Breast epithelium (tissue), 3 donors: ENCODE data around the gene CDS2.

ENCODE experiments used
- POLR2A ChIP-seq: fragments of 450-650 bp; IDR thresholded peaks from one replicate; pipeline ENCODE4 v1.6.1; 2016; ENCODE audit warnings: antibody characterized with exemption, mild to moderate bottlenecking, moderate library complexity
- TF ChIP-seq, protein P1 (sequence below), 3 donors: fragments of 450-650 bp; IDR thresholded peaks; one replicate each; pipeline ENCODE4 v1.5.1; 2016 to 2017; ENCODE audit warnings: antibody characterized with exemption in 3 of 3, mild to moderate bottlenecking in 3 of 3, moderate library complexity in 3 of 3

DNA sequence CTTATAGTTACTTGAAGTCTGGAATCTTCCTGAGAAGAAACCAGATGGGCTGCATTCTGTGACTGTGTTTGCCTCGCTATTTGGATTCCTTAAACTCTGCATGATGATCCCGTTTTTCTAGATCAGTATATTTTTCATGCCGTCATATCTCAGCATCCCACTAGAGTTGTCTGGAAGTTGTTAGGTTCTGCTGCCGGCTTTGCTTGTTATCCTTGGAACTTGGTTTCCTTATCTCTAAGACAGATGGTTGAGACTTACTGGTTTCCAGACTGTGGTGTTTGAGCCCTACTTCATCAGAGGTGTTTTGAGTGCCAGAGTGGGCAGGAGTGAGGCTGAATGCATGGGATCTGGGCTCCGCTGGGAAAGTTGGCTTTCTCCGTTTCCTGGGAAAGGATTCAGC lies 50.3 kb downstream of the CDS2 start:
- TF ChIP-seq, protein P1, sequence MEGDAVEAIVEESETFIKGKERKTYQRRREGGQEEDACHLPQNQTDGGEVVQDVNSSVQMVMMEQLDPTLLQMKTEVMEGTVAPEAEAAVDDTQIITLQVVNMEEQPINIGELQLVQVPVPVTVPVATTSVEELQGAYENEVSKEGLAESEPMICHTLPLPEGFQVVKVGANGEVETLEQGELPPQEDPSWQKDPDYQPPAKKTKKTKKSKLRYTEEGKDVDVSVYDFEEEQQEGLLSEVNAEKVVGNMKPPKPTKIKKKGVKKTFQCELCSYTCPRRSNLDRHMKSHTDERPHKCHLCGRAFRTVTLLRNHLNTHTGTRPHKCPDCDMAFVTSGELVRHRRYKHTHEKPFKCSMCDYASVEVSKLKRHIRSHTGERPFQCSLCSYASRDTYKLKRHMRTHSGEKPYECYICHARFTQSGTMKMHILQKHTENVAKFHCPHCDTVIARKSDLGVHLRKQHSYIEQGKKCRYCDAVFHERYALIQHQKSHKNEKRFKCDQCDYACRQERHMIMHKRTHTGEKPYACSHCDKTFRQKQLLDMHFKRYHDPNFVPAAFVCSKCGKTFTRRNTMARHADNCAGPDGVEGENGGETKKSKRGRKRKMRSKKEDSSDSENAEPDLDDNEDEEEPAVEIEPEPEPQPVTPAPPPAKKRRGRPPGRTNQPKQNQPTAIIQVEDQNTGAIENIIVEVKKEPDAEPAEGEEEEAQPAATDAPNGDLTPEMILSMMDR (IDR thresholded peaks at IDR 0.05), result no peak
- no peak for TF ChIP-seq POLR2A
